Activated B cell treated with CpG ODN at 0.5 μM for 24 hours (primary cell): Measurements from ENCODE around the gene RNF224. TPM values are rescaled to one million over a fixed set of nuclear protein-coding genes. Genes with fewer than 3 reads are reported as not detected.
"Not testable (repeated sequence)": the region's sequence is repeated elsewhere in the genome, so short reads cannot be mapped to it uniquely, and the experiment has no call there.

ENCODE experiments used
- ATAC-seq: fragments of 200-7000 bp; cut with Tn5 transposase; one replicate; pipeline ENCODE4 v1.10.0; 2021; ENCODE audit warnings: low read depth, mild to moderate bottlenecking, moderate library complexity
- CTCF ChIA-PET: fragments of 350-600 bp; sonication (Branson Sonifier 250); formaldehyde crosslinking; loops from one replicate; lab custom pipeline; 2021; ENCODE audit warnings: antibody characterized with exemption; lab: Charles Lee
- POLR2A ChIA-PET: fragments of 350-600 bp; sonication (Branson Sonifier 250); formaldehyde crosslinking; loops from one replicate; lab custom pipeline; 2021; ENCODE audit warnings: antibody characterized with exemption; lab: Charles Lee
- DNase-seq: peaks from one replicate; pipeline ENCODE4 v3.0.0; 2022
- H3K27ac Mint-ChIP-seq: one replicate; pipeline ENCODE4 v1.8.0; 2020; ENCODE audit warnings: mixed read lengths
- H3K27me3 Mint-ChIP-seq: one replicate; pipeline ENCODE4 v1.8.0; 2021; ENCODE audit warnings: mixed read lengths
- H3K36me3 Mint-ChIP-seq: one replicate; pipeline ENCODE4 v1.8.0; 2021; ENCODE audit warnings: low read depth, mixed read lengths
- H3K4me1 Mint-ChIP-seq: one replicate; pipeline ENCODE4 v1.8.0; 2021; ENCODE audit warnings: mixed read lengths
- H3K4me3 Mint-ChIP-seq: one replicate; pipeline ENCODE4 v1.8.0; 2020; ENCODE audit warnings: mild to moderate bottlenecking, mixed read lengths
- H3K9me3 Mint-ChIP-seq: one replicate; pipeline ENCODE4 v1.8.0; 2020; ENCODE audit warnings: mixed read lengths
- intact Hi-C: fragments of 100-400 bp; cut with micrococcal nuclease; formaldehyde crosslinking; loops from one replicate; pipeline ENCODE4 v1.15.1; 2024
- total RNA-seq: library from RNA; stranded (reverse); gene quantifications from 2 replicates; pipeline ENCODE4 v1.2.3, GENCODE V29; 2022
- TF ChIP-seq, protein P1 (sequence below): fragments of 200-600 bp; IDR thresholded peaks from one replicate; pipeline ENCODE4 v1.8.0; 2022; ENCODE audit warnings: antibody characterized with exemption, mild to moderate bottlenecking

RNF224 gene
- total RNA-seq, 1 donor from 2014 or later: not detected

- Mint-ChIP-seq H3K36me3 (peaks cover 25% of the 10 kb centered on the region), H3K4me1 (peaks cover 53% of the 10 kb centered on the region), H3K27me3 (no peaks in the 10 kb centered on the region), H3K9me3 (no peaks in the 10 kb centered on the region), H3K4me3 (peak overlapping the region; percentile 70), H3K27ac (peak overlapping the region; percentile 66)
- CTCF ChIA-PET: interaction anchor here (1.3 to 1.6 kb wide), 3 partner anchors 23 to 194 kb away, joined by 3 to 6 read pairs (median 4); partner anchors contain the start of gene NPDC1
- POLR2A ChIA-PET: interaction anchor here (0.6 to 6.2 kb wide), 66 partner anchors 9 to 836 kb away, joined by 3 to 160 read pairs (median 4); partner anchors contain the start of genes ABCA2, AJM1, ANAPC2 and ARRDC1
- intact Hi-C loops: loop anchor here (2.0 to 5.0 kb wide), 6 partner anchors 28 to 450 kb away; partner anchors contain the start of genes EXD3, NOXA1, TMEM141 and TOR4A
- TF ChIP-seq, protein P1, sequence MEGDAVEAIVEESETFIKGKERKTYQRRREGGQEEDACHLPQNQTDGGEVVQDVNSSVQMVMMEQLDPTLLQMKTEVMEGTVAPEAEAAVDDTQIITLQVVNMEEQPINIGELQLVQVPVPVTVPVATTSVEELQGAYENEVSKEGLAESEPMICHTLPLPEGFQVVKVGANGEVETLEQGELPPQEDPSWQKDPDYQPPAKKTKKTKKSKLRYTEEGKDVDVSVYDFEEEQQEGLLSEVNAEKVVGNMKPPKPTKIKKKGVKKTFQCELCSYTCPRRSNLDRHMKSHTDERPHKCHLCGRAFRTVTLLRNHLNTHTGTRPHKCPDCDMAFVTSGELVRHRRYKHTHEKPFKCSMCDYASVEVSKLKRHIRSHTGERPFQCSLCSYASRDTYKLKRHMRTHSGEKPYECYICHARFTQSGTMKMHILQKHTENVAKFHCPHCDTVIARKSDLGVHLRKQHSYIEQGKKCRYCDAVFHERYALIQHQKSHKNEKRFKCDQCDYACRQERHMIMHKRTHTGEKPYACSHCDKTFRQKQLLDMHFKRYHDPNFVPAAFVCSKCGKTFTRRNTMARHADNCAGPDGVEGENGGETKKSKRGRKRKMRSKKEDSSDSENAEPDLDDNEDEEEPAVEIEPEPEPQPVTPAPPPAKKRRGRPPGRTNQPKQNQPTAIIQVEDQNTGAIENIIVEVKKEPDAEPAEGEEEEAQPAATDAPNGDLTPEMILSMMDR: no peak
- ATAC-seq (peak; percentile 16), DNase-seq (no peak)
These were observed 13.1 kb downstream of the RNF224 start for GRCh38 chr9:137240318-137240840.

GRCh38 chr9:137240841-137241489 is 13.7 kb downstream of the RNF224 start, which contains the start of gene TUBB4B:
TUBB4B (plus strand) TSS chr9:137241287; CDS start chr9:137241361, 74 bp downstream.
- POLR2A ChIA-PET: interaction anchor here (0.6 to 6.2 kb wide), 64 partner anchors 9 to 837 kb away, joined by 3 to 160 read pairs (median 4); partner anchors contain the start of genes ABCA2, AJM1, ANAPC2 and ARRDC1
- peaks cover 50% of the 10 kb centered on the region for H3K4me1 Mint-ChIP-seq
- no peaks in the 10 kb centered on the region for H3K9me3 Mint-ChIP-seq
- ATAC-seq (peak; percentile 75), DNase-seq (peak; percentile 95)
- CTCF ChIA-PET: interaction anchor here (1.3 to 1.6 kb wide), 3 partner anchors 22 to 194 kb away, joined by 3 to 6 read pairs (median 4); partner anchors contain the start of gene NPDC1
- TF ChIP-seq, protein P1: no peak
- peaks cover 25% of the 10 kb centered on the region for H3K36me3 Mint-ChIP-seq
- H3K4me3 Mint-ChIP-seq: peak within 1 kb of the TSS; percentile 88
- intact Hi-C loops: loop anchor here (1.0 to 5.0 kb wide), 10 partner anchors 14 to 450 kb away; partner anchors contain the start of genes EXD3, NDOR1, NELFB and NOXA1
- H3K27ac Mint-ChIP-seq: peak within 1 kb of the TSS; percentile 93
- no peaks in the 10 kb centered on the region for H3K27me3 Mint-ChIP-seq

DNA sequence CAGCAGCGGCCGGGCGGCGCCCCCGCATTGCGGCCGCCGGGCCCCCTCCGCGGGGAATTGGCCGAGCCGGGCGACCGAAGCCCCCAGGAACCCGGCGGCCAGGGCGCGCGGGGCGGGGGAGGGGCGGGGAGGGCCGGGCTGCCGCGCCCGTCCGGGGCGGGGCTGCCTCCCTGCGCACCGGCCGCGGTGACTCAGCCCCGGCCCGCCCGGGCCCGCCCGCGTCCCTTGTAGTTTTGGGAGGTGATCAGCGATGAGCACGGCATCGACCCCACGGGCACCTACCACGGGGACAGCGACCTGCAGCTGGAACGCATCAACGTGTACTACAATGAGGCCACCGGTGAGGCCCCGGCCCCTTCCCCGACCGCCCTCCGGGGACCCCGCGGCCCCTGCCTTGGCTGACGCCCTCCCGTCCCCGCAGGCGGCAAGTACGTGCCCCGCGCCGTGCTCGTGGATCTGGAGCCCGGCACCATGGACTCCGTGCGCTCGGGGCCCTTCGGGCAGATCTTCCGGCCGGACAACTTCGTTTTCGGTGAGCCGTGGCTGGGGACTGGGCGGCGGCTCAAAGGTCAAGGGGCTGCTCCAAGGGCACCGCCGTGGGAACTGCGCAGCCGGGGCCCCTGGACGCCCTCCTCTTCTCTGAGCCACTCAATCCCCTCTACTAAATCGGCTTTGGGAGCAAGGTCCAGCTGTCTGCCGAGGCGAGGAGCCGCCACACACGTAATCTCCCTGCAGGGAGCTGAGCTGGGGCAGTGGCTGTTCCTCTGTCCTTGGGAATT is 14.4 kb downstream of the RNF224 start:
- peaks cover 44% of the 10 kb centered on the region for H3K4me1 Mint-ChIP-seq
- POLR2A ChIA-PET: interaction anchor here (0.9 to 6.2 kb wide), 34 partner anchors 10 to 541 kb away, joined by 3 to 160 read pairs (median 5); partner anchors contain the start of genes ANAPC2, C8G, CYSRT1 and DPP7
- peak; percentile 63 for DNase-seq

GRCh38 chr9:137242269-137243203 is 15.2 kb downstream of the RNF224 start:
- ChIA-PET CTCF (interaction anchor here (0.8 kb wide), 1 partner anchor 11 kb away, joined by 3 read pairs; no protein-coding TSS in a partner anchor), POLR2A (interaction anchor here (0.9 to 6.2 kb wide), 14 partner anchors 11 to 452 kb away, joined by 3 to 160 read pairs (median 5); partner anchors contain the start of genes ANAPC2, C8G, MAN1B1 and NELFB)
- peak overlapping the region; percentile 69 for H3K27ac Mint-ChIP-seq
- intact Hi-C loops: loop anchor here (5.0 kb wide), 1 partner anchor 180 kb away; the partner anchor contains the start of genes EXD3 and NOXA1
- H3K27me3 Mint-ChIP-seq: no peaks in the 10 kb centered on the region
- peaks cover 38% of the 10 kb centered on the region for H3K4me1 Mint-ChIP-seq
- DNase-seq (no peak), ATAC-seq (no peak)
- peak overlapping the region; percentile 81 for H3K4me3 Mint-ChIP-seq
- TF ChIP-seq, protein P1: no peak
- peaks cover 25% of the 10 kb centered on the region for H3K36me3 Mint-ChIP-seq
- H3K9me3 Mint-ChIP-seq: no peaks in the 10 kb centered on the region

More for the DNA sequence above, 14.4 kb downstream of the RNF224 start:
- TF ChIP-seq, protein P1: no peak
- intact Hi-C loops: loop anchor here (1.0 to 5.0 kb wide), 10 partner anchors 14 to 451 kb away; partner anchors contain the start of genes EXD3, NDOR1, NELFB and NOXA1
- Mint-ChIP-seq H3K4me3 (peak overlapping the region; percentile 88), H3K27ac (no peak overlapping the region), H3K27me3 (no peaks in the 10 kb centered on the region), H3K36me3 (peaks cover 25% of the 10 kb centered on the region), H3K9me3 (no peaks in the 10 kb centered on the region)
- CTCF ChIA-PET: interaction anchor here (1.3 to 1.6 kb wide), 2 partner anchors 22 to 195 kb away, joined by 4 to 6 read pairs; partner anchors contain the start of gene NPDC1
- peak; percentile 12 for ATAC-seq

- DNase-seq, CTCF ChIA-PET, H3K4me3 Mint-ChIP-seq, H3K9me3 Mint-ChIP-seq, ATAC-seq, H3K27ac Mint-ChIP-seq, H3K27me3 Mint-ChIP-seq: not testable (repeated sequence)
- Mint-ChIP-seq H3K36me3 (peaks cover 25% of the 10 kb centered on the region), H3K4me1 (peaks cover 35% of the 10 kb centered on the region)
- intact Hi-C loops: loop anchor here (5.0 kb wide), 1 partner anchor 179 kb away; the partner anchor contains the start of genes EXD3 and NOXA1
- POLR2A ChIA-PET: interaction anchor here (1.0 to 6.2 kb wide), 4 partner anchors 10 to 453 kb away, joined by 3 to 160 read pairs (median 6); partner anchors contain the start of genes NELFB, STPG3 and TMEM141
These were observed 15.9 kb downstream of the RNF224 start for GRCh38 chr9:137243266-137243625.
